ENCODE measurements around the gene MYLK3.

MYLK3 gene

DNA sequence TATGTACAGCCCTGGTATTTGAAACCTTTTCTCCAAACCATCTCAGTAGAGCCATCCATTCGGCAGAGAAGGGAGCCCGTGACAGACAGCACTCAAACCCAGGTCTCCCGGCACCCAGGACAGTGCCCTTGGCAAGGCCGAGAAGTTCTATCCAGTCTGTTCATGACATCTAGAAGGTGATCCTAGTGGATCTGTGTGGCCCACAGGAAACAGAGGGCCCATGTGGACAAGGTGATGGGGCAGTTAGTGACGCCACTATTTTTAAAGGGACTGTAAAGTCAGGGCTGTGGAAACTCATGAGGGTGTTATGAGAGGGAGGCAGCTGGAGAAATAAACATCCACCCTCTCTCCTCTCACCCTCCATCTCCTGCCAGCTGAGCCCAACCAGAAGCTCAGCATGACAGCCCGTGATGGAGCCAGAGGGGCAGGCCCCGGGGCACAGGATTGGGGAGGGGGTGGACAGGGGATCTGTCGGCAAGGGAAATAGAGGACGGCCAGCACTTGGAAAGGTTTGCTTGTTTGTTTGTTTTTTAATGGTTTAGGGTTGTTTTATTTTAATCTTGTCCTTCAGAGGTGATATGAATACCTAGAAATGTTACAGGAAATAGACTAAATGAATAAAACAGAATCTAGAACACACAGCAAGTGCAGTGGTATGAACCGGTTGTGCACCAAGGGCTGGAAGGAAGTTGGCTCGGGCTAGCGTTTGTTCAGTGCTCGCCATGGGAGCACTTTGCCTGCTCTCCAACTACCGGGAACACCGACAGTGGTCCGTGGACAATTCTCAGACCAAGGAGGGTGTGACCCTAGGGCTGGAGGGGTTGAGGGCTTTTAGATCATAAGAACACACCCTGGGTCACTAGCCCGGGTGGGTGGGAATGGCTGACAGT is 17.1 kb downstream of the MYLK3 start:
- no peaks in the 10 kb centered on the region for H3K4me1 Mint-ChIP-seq
- ATAC-seq (replicated peaks; ENCODE audit: extremely low read depth, poor library complexity, severe bottlenecking) = no peak
- no peaks in the 10 kb centered on the region for H3K27me3 Mint-ChIP-seq
- no peak overlapping the region for H3K4me3 Mint-ChIP-seq
- peaks cover 2% of the 10 kb centered on the region for H3K36me3 Mint-ChIP-seq (ENCODE audit: insufficient read depth)
- no peaks in the 10 kb centered on the region for H3K9me3 Mint-ChIP-seq
- DNase-seq (ENCODE audit: low spot score in 2 of 2) = no peak
- H3K27ac Mint-ChIP-seq (ENCODE audit: low read depth) = no peak overlapping the region

DNA sequence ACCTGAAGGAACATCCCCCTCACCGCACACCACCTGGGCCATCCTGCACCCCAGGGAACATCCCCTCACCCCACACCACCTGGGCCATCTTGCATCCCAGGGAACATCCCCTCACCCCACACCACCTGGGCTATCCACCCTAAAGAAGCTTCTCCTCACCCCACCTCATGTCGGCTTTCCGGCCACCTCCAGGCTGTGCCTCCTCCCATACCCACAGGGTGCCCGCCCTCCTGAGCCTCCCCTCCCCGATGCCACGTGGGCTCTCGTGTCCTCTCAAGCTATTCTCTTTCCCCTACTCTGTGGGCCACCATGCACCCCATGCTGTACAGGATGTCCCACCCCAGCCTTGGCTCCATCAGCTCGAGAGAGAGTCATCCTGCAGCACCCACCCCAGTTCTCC is 18.0 kb downstream of the MYLK3 start:
- H3K27ac Mint-ChIP-seq (ENCODE audit: low read depth) = no peak overlapping the region
- no peaks in the 10 kb centered on the region for H3K9me3 Mint-ChIP-seq
- no peak overlapping the region for H3K4me3 Mint-ChIP-seq
- peaks cover 4% of the 10 kb centered on the region for H3K36me3 Mint-ChIP-seq (ENCODE audit: insufficient read depth)
- DNase-seq (ENCODE audit: low spot score in 2 of 2) = no peak
- H3K4me1 Mint-ChIP-seq = no peaks in the 10 kb centered on the region
- H3K27me3 Mint-ChIP-seq = no peaks in the 10 kb centered on the region
- ATAC-seq (replicated peaks; ENCODE audit: extremely low read depth, poor library complexity, severe bottlenecking) = no peak

DNA sequence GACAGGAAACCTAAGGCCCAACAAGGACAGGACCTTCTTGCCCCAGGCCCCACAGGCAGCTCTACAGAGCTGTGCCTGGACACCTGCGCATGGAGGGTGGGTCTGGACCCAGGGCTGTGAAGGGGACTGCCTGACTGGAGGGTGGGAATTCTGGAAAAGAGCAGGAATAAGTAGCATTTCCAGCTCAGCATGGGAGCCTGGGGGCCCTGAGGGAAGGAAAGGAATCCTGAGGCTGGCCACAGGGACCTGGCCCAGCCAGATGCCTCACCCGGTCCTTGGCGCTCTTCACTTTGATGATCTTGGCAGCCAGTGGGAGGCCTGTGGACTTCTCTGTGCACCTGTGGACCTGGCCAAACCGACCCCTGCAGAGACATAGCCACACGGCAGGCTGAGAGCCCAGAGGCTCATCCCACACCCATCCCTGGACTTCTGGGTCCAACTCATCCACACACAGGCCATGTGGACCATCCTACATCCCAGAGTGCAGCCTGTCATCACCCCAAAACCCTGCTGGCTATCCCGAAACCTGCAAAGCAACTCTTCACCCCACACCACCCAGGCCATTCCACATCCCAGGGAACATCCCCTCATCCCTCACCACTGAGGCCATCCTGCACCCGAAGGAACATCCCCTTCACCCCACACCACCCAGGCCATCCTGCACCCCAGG is 18.7 kb downstream of the MYLK3 start:
- no peak for DNase-seq (ENCODE audit: low spot score in 2 of 2)
- H3K27ac Mint-ChIP-seq (ENCODE audit: low read depth) = no peak overlapping the region
- no peaks in the 10 kb centered on the region for H3K4me1 Mint-ChIP-seq
- H3K9me3 Mint-ChIP-seq = no peaks in the 10 kb centered on the region
- no peaks in the 10 kb centered on the region for H3K27me3 Mint-ChIP-seq
- no peak overlapping the region for H3K4me3 Mint-ChIP-seq
- ATAC-seq (replicated peaks; ENCODE audit: extremely low read depth, poor library complexity, severe bottlenecking) = no peak
- peaks cover 4% of the 10 kb centered on the region for H3K36me3 Mint-ChIP-seq (ENCODE audit: insufficient read depth)

DNA sequence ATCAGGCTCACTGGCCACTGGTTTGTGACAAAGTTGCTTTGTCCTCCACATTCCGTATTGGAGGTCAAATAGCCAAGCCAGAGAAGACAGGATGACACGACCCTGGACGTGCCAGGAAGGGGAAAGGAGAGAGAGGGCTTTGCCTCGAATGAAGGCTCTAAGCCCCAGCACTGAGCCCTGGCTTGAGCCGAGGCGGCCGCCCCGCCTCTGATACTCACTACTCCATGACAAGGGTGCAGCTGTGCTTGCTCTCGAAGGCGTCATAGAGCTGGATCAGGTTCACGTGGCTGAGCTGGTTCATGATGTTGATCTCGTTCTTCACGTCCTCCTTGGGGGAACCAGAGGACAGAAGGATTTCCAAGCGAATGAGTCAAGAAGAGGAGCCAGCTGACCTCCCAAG is 19.3 kb downstream of the MYLK3 start:
- H3K27me3 Mint-ChIP-seq = no peaks in the 10 kb centered on the region
- no peak for DNase-seq (ENCODE audit: low spot score in 2 of 2)
- ATAC-seq (replicated peaks; ENCODE audit: extremely low read depth, poor library complexity, severe bottlenecking) = no peak
- no peaks in the 10 kb centered on the region for H3K9me3 Mint-ChIP-seq
- H3K4me1 Mint-ChIP-seq = no peaks in the 10 kb centered on the region
- H3K4me3 Mint-ChIP-seq = no peak overlapping the region
- H3K27ac Mint-ChIP-seq (ENCODE audit: low read depth) = no peak overlapping the region
- H3K36me3 Mint-ChIP-seq (ENCODE audit: insufficient read depth) = peaks cover 2% of the 10 kb centered on the region

DNA sequence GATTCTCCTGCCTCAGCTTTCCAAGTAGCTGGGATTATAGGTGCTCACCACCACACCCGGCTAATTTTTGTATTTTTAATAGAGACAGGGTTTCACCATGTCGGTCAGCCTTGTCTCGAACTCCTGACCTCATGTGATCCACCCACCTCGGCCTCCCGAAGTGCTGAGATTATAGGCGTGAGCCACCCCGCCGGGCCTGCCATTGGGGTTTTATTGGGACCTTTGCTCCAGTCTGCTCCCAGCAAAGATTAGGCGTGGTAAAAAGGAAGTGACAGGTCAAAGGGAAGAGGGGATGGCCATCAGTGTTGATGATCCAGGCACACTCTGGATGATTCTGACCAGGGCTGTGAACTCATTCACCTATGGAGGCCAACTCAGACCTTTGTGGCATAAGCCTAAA is 20.5 kb downstream of the MYLK3 start:
- ATAC-seq (replicated peaks; ENCODE audit: extremely low read depth, poor library complexity, severe bottlenecking) = no peak
- no peaks in the 10 kb centered on the region for H3K9me3 Mint-ChIP-seq
- H3K36me3 Mint-ChIP-seq (ENCODE audit: insufficient read depth) = peaks cover 2% of the 10 kb centered on the region
- no peak overlapping the region for H3K4me3 Mint-ChIP-seq
- no peak overlapping the region for H3K27ac Mint-ChIP-seq (ENCODE audit: low read depth)
- no peak for DNase-seq (ENCODE audit: low spot score in 2 of 2)
- H3K27me3 Mint-ChIP-seq = no peaks in the 10 kb centered on the region
- no peaks in the 10 kb centered on the region for H3K4me1 Mint-ChIP-seq

DNA sequence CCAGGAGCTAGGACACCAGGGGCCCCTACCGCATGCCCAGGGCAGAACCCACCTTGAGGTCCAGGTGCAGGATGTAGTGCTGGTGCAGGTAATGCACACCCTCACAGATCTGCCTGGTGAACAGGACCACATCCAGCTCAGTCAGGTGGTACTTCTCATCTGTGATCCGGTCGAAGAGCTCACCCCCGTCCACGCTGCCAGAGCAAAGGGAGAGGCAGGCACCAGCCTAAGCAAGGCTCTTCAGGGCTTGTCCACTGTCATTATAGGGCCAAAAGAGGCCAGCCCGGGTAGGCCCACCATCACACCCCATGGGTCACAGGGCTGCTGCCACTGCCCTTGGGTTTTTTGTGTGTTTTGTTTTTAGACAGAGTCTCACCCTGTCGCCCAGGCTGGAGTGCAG is 21.0 kb downstream of the MYLK3 start:
- Mint-ChIP-seq H3K36me3 (ENCODE audit: insufficient read depth) (peaks cover 2% of the 10 kb centered on the region), H3K4me3 (no peak overlapping the region), H3K9me3 (no peaks in the 10 kb centered on the region), H3K4me1 (no peaks in the 10 kb centered on the region), H3K27me3 (no peaks in the 10 kb centered on the region), H3K27ac (ENCODE audit: low read depth) (no peak overlapping the region)
- ATAC-seq (replicated peaks; ENCODE audit: extremely low read depth, poor library complexity, severe bottlenecking) (no peak), DNase-seq (ENCODE audit: low spot score in 2 of 2) (no peak)

DNA sequence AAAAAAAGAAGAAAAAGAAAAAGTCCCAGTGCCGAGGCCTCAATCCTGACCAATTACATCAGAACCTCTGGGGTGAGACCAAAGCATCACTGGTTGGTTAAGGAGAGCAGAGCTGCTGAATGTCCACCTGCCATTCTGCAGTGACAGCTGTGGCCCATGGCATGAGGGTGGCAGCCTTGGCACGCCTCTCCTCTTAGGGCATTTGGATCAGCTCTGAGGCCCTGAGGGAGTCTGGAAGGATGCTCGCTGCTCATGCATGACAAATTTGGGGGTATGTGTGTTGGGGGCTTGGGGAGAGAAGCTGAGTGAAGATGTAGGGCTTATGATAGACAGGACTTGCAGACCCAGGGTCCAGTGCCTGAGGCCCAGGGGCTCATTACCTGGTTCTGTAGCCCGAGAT is 26.3 kb downstream of the MYLK3 start:
- DNase-seq (ENCODE audit: low spot score in 2 of 2) (no peak), ATAC-seq (replicated peaks; ENCODE audit: extremely low read depth, poor library complexity, severe bottlenecking) (no peak)
- Mint-ChIP-seq H3K4me3 (no peak overlapping the region), H3K4me1 (no peaks in the 10 kb centered on the region), H3K36me3 (ENCODE audit: insufficient read depth) (peaks cover 2% of the 10 kb centered on the region), H3K27me3 (no peaks in the 10 kb centered on the region), H3K27ac (ENCODE audit: low read depth) (no peak overlapping the region), H3K9me3 (no peaks in the 10 kb centered on the region)

DNA sequence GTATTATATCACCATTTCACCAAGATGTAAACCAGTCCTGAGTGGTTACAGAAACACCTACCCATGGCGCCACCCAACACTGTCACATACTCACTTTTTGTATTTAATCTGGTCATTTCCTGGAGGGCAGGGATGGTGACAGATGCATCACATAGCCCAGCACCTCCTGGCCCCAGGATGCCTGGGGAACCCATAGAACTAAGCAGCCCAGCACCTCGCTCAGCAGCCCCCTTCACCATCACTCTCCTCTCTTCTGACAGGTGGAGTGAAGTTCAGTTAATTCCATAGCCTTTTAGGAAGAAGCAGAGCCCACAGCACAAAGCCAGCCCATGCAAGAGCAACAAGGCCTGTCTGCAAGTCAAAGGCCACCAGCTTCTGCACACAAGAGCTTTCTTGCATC is 27.5 kb downstream of the MYLK3 start:
- no peaks in the 10 kb centered on the region for H3K9me3 Mint-ChIP-seq
- no peaks in the 10 kb centered on the region for H3K4me1 Mint-ChIP-seq
- no peaks in the 10 kb centered on the region for H3K27me3 Mint-ChIP-seq
- DNase-seq (ENCODE audit: low spot score in 2 of 2) (no peak), ATAC-seq (replicated peaks; ENCODE audit: extremely low read depth, poor library complexity, severe bottlenecking) (no peak)
- no peak overlapping the region for H3K27ac Mint-ChIP-seq (ENCODE audit: low read depth)
- H3K4me3 Mint-ChIP-seq = no peak overlapping the region
- no peaks in the 10 kb centered on the region for H3K36me3 Mint-ChIP-seq (ENCODE audit: insufficient read depth)

DNA sequence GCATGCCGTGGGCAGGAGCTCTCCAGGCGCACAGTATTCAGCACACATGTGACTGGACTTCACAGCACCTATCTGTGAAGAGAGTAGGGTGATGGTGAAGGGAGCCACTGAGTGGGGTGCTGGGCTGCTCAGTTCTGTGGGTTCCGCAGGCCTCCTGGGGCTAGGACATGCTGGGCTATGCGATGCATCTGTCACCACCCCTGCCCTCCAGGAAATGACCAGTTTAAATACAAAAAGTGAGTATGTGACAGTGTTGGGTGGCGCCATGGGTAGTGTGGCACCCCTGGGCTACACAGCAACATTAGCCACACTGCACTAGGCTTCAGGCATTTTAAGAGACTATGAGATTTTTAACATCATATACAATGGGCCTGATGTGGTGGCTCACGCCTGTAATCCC is 28.6 kb downstream of the MYLK3 start:
- Mint-ChIP-seq H3K36me3 (ENCODE audit: insufficient read depth) (no peaks in the 10 kb centered on the region), H3K27ac (ENCODE audit: low read depth) (no peak overlapping the region), H3K9me3 (no peaks in the 10 kb centered on the region), H3K4me3 (no peak overlapping the region), H3K27me3 (no peaks in the 10 kb centered on the region), H3K4me1 (no peaks in the 10 kb centered on the region)
- DNase-seq (ENCODE audit: low spot score in 2 of 2) (no peak), ATAC-seq (replicated peaks; ENCODE audit: extremely low read depth, poor library complexity, severe bottlenecking) (no peak)

DNA sequence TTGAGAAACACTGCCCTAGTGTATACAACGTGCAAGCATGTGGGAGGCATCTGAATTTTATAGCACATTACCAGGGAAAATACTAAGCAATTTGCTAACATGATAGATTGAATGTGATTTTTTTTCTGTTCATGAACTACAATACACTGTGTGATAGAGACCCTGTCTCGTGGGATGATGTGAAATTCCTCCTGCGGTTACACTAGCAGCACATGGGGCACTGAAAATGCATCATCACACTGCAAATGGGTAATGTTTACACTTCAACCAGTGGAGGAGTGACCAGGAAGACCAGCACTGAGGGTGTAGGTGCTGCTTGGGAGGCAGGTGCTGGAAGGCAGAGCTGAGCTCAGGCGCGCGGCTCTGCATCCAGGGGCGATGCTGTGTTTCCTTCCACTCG is 29.9 kb downstream of the MYLK3 start:
- H3K36me3 Mint-ChIP-seq (ENCODE audit: insufficient read depth) = no peaks in the 10 kb centered on the region
- no peak overlapping the region for H3K4me3 Mint-ChIP-seq
- H3K27me3 Mint-ChIP-seq = no peaks in the 10 kb centered on the region
- H3K27ac Mint-ChIP-seq (ENCODE audit: low read depth) = no peak overlapping the region
- H3K4me1 Mint-ChIP-seq = no peaks in the 10 kb centered on the region
- ATAC-seq (replicated peaks; ENCODE audit: extremely low read depth, poor library complexity, severe bottlenecking) (no peak), DNase-seq (ENCODE audit: low spot score in 2 of 2) (no peak)
- H3K9me3 Mint-ChIP-seq = no peaks in the 10 kb centered on the region

DNA sequence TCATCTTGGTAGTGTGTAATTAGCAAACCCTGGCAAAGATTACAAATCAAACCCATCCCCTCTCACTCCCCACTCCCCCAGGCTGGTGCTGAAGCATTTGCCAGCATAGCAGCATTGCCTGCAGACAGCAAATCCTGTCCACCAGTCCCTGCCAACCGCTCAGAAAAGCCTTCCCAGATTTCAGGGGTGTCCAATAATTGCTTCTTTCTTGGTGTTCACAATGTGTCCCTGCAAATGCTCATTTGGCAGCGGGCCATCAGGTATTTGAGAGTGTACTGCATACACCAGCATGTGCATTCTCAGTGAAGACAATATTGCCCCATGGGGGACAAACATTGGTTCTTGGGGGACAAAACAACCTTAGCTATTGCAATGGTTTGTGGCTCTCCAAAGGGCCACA is 30.5 kb downstream of the MYLK3 start:
- no peaks in the 10 kb centered on the region for H3K9me3 Mint-ChIP-seq
- no peaks in the 10 kb centered on the region for H3K36me3 Mint-ChIP-seq (ENCODE audit: insufficient read depth)
- H3K4me3 Mint-ChIP-seq = no peak overlapping the region
- DNase-seq (ENCODE audit: low spot score in 2 of 2) (no peak), ATAC-seq (replicated peaks; ENCODE audit: extremely low read depth, poor library complexity, severe bottlenecking) (no peak)
- H3K27ac Mint-ChIP-seq (ENCODE audit: low read depth) = no peak overlapping the region
- no peaks in the 10 kb centered on the region for H3K4me1 Mint-ChIP-seq
- no peaks in the 10 kb centered on the region for H3K27me3 Mint-ChIP-seq

DNA sequence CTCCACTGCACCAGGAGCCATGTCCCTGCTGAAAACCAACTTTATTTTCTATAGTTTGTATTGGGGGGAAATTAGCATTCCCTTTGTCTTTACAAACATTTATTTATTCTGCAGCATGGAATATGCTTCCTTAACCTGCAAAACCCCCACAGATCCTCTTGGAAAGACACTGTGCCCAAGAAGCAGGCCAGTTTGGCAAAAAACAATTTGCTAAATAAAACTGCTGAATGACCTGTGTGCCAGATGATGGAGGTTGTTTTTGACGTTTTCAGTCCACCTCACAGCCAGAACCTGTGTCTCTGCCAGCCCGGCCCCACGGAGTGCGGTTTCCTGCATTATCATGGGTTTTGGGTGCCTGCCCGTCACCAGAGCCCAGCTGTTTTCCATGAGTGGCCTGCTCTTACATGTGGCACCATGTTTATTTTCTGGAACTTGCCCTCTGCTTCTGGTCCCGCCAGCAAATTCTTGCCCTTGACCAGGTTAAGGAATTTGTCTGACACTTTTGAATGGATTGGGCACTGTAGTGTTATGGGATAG is 32.3 kb downstream of the MYLK3 start:
- H3K4me1 Mint-ChIP-seq = no peaks in the 10 kb centered on the region
- no peaks in the 10 kb centered on the region for H3K27me3 Mint-ChIP-seq
- H3K4me3 Mint-ChIP-seq = no peak overlapping the region
- DNase-seq (ENCODE audit: low spot score in 2 of 2) (no peak), ATAC-seq (replicated peaks; ENCODE audit: extremely low read depth, poor library complexity, severe bottlenecking) (no peak)
- H3K27ac Mint-ChIP-seq (ENCODE audit: low read depth) = no peak overlapping the region
- H3K36me3 Mint-ChIP-seq (ENCODE audit: insufficient read depth) = no peaks in the 10 kb centered on the region
- H3K9me3 Mint-ChIP-seq = no peaks in the 10 kb centered on the region

Measured in central memory CD8-positive, alpha-beta T cell (primary cell).